Transverse colon (tissue), 4 donors: ENCODE results near the gene CELSR1.

Experiments used
- CTCF ChIP-seq, 5 experiments: fragments of 200-600 bp in 3 of 5; fragments of 450-650 bp in 2 of 5; sonication (generic) in 3 of 5; IDR thresholded peaks; 1 replicate in 2 of 5; 2 replicates in 3 of 5; pipeline ENCODE4 v1.5.1; 2016 to 2017; ENCODE audit warnings: antibody characterized with exemption in 5 of 5, inconsistent platforms in 3 of 5, mild to moderate bottlenecking in 2 of 5, moderate library complexity in 1 of 5
- POLR2A ChIP-seq: fragments of 450-650 bp; IDR thresholded peaks from one replicate; pipeline ENCODE4 v1.6.1; 2016; ENCODE audit warnings: antibody characterized with exemption, mild to moderate bottlenecking, moderate library complexity
- POLR2AphosphoS5 ChIP-seq, 3 donors: sonication (generic); formaldehyde crosslinking; IDR thresholded peaks; one replicate each; pipeline ENCODE4 v1.6.1; 2016; ENCODE audit warnings: antibody characterized with exemption in 3 of 3

- TF ChIP-seq CTCF (IDR thresholded peaks at IDR 0.05) (no peak), POLR2A (no peak), POLR2AphosphoS5 (IDR thresholded peaks at IDR 0.05) (no peak)
Observed at GRCh38 chr22:46318576-46318975, 218.8 kb downstream of the CELSR1 start.
